Neural cell (in vitro differentiated cells): ENCODE data around the gene UBAC2. TPM values are rescaled to one million over a fixed set of nuclear protein-coding genes. Genes with fewer than 3 reads are reported as not detected.
"Not testable (repeated sequence)": the region's sequence is repeated elsewhere in the genome, so short reads cannot be mapped to it uniquely, and the experiment has no call there.

Experiments
- H2AFZ ChIP-seq: fragments of 200-600, 300-800 bp; sonication (generic), shearing (Covaris generic); 2 replicates; pipeline ENCODE4 v1.6.0; 2014; ENCODE audit warnings: low read depth, mild to moderate bottlenecking, antibody characterized with exemption, low read length, moderate library complexity
- H3F3A ChIP-seq: fragments of 200-600 bp; shearing (Covaris generic); 2 replicates; pipeline ENCODE4 v1.6.1; 2016; ENCODE audit warnings: mild to moderate bottlenecking, moderate library complexity, mixed read lengths, antibody characterized with exemption, low read length; ENCODE audit not compliant: insufficient read depth, poor library complexity, severe bottlenecking
- H3K27ac ChIP-seq: fragments of 200-600, 300-800 bp; sonication (generic), shearing (Covaris generic); 2 replicates; pipeline ENCODE4 v1.5.1; 2014; ENCODE audit warnings: mild to moderate bottlenecking, low read length, moderate library complexity
- H3K27me3 ChIP-seq: fragments of 300-800, 200-600 bp; sonication (generic), shearing (Covaris generic); 2 replicates; pipeline ENCODE4 v1.6.0; 2014; ENCODE audit warnings: mild to moderate bottlenecking, low read depth, low read length, moderate library complexity; ENCODE audit not compliant: insufficient read depth
- H3K36me3 ChIP-seq: fragments of 300-800, 200-600 bp; sonication (generic), shearing (Covaris generic); 2 replicates; pipeline ENCODE4 v1.5.1; 2014; ENCODE audit warnings: mild to moderate bottlenecking, antibody characterized with exemption, low read length, moderate library complexity; ENCODE audit not compliant: insufficient read depth
- H3K4me2 ChIP-seq: fragments of 300-800, 200-600 bp; sonication (generic), shearing (Covaris generic); 2 replicates; pipeline ENCODE4 v1.6.0; 2014; ENCODE audit warnings: mild to moderate bottlenecking, low read length
- H3K4me3 ChIP-seq: fragments of 300-800, 200-600 bp; sonication (generic), shearing (Covaris generic); 2 replicates; pipeline ENCODE4 v1.5.1; 2014; ENCODE audit warnings: mild to moderate bottlenecking, low read length, moderate library complexity
- H3K79me2 ChIP-seq: fragments of 200-600 bp; shearing (Covaris generic); replicated peaks from 2 replicates; pipeline ENCODE4 v1.6.0; 2014; ENCODE audit warnings: mild to moderate bottlenecking, low read length, moderate library complexity; ENCODE audit not compliant: insufficient read depth
- H3K9ac ChIP-seq: fragments of 300-800, 200-600 bp; sonication (generic), shearing (Covaris generic); 2 replicates; pipeline ENCODE4 v1.6.1; 2016; ENCODE audit warnings: mild to moderate bottlenecking, low read length, mixed read lengths
- H3K9me2 ChIP-seq: fragments of 200-600 bp; shearing (Covaris generic); 2 replicates; pipeline ENCODE4 v1.6.1; 2016; ENCODE audit warnings: mild to moderate bottlenecking, low read length, mixed read lengths; ENCODE audit not compliant: insufficient read depth
- H3K9me3 ChIP-seq: fragments of 200-600, 300-800 bp; sonication (generic), shearing (Covaris generic); 2 replicates; pipeline ENCODE4 v1.6.1; 2016; ENCODE audit warnings: mild to moderate bottlenecking, mixed run types, low read length, moderate library complexity, mixed read lengths
- H4K20me1 ChIP-seq: fragments of 200-600 bp; shearing (Covaris generic); 2 replicates; pipeline ENCODE4 v1.6.1; 2016; ENCODE audit warnings: mild to moderate bottlenecking, mixed run types; ENCODE audit not compliant: insufficient read depth
- EP300 ChIP-seq: fragments of 450-650 bp; conservative IDR thresholded peaks from 2 replicates; pipeline ENCODE4 v1.6.1; 2014; ENCODE audit warnings: antibody characterized with exemption, mild to moderate bottlenecking, moderate library complexity; ENCODE audit not compliant: poor library complexity, severe bottlenecking
- EZH2 ChIP-seq: fragments of 200-600, 300-800 bp; shearing (Covaris generic), sonication (generic); IDR thresholded peaks from 2 replicates; pipeline ENCODE4 v1.6.1; 2014; ENCODE audit warnings: antibody characterized with exemption, low read length, borderline replicate concordance, mild to moderate bottlenecking; ENCODE audit not compliant: insufficient read depth, poor library complexity, severe bottlenecking
- MXI1 ChIP-seq: fragments of 450-650 bp; conservative IDR thresholded peaks from 2 replicates; pipeline ENCODE4 v1.6.1; 2014; ENCODE audit warnings: antibody characterized with exemption, mild to moderate bottlenecking; ENCODE audit not compliant: poor library complexity, severe bottlenecking
- POLR2AphosphoS5 ChIP-seq: IDR thresholded peaks from 2 replicates; pipeline ENCODE4 v1.6.1; 2012
- RAD21 ChIP-seq: fragments of 450-650 bp; conservative IDR thresholded peaks from 2 replicates; pipeline ENCODE4 v1.6.1; 2014; ENCODE audit warnings: antibody characterized with exemption, mild to moderate bottlenecking, moderate library complexity
- REST ChIP-seq: IDR thresholded peaks from 2 replicates; pipeline ENCODE4 v1.6.1; 2012; ENCODE audit warnings: borderline replicate concordance
- SMC3 ChIP-seq: fragments of 450-650 bp; conservative IDR thresholded peaks from 2 replicates; pipeline ENCODE4 v1.6.1; 2014; ENCODE audit warnings: antibody characterized with exemption, mild to moderate bottlenecking, moderate library complexity; ENCODE audit not compliant: poor library complexity
- TAF1 ChIP-seq: IDR thresholded peaks from 2 replicates; pipeline ENCODE4 v1.6.1; 2012; ENCODE audit warnings: low read depth
- polyA plus RNA-seq: library from polyadenylated mRNA; depleted of rRNA; stranded (reverse); fragments of >200 nt; gene quantifications from 2 replicates; pipeline ENCODE4 v1.2.3, GENCODE V29; 2014
- TF ChIP-seq, protein P1 (sequence below): fragments of 450-650 bp; IDR thresholded peaks from 2 replicates; pipeline ENCODE4 v1.5.1; 2014; ENCODE audit warnings: antibody characterized with exemption, mild to moderate bottlenecking, moderate library complexity; ENCODE audit not compliant: poor library complexity, severe bottlenecking

The UBAC2 gene
- polyA plus RNA-seq, 1 donor from 2014 or later, result 56.9 TPM

DNA sequence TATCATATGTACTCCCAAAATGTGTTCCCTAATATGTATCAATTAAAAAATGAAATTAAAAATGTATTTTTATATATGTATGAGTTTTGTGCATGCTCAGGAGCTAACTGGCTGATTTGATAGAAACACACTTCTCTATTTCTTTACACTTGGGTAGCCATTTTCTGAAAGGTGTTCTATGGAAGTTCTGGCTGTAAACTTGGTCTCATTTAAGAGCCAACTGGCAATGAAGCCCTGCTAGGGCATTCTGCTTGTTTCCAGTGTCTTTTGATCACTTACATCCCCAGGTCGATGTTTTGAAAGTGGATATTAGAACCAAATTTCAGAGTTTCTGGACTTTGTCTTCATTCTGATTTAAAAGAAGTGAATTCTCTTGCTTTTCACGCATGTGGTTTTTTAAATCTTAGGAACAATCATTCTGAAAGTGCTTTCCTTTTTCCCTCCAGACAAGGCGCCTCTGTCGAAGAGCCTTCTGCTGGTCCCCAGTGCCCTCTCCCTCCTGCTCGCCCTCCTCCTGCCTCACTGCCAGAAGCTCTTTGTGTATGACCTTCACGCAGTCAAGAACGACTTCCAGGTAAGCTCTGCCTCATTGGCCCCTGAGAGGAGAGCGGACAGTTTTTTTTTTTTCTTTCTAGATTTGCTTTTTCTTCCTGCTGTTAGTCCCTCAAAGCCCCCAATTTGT lies 37.5 kb downstream of the UBAC2 start:
- H3K9ac ChIP-seq, result no peak overlapping the region
- TF ChIP-seq SMC3 (no peak), MXI1 (no peak), RAD21 (no peak), TAF1 (no peak), POLR2AphosphoS5 (no peak), REST (no peak), EP300 (no peak), EZH2 (no peak)
- TF ChIP-seq, protein P1, sequence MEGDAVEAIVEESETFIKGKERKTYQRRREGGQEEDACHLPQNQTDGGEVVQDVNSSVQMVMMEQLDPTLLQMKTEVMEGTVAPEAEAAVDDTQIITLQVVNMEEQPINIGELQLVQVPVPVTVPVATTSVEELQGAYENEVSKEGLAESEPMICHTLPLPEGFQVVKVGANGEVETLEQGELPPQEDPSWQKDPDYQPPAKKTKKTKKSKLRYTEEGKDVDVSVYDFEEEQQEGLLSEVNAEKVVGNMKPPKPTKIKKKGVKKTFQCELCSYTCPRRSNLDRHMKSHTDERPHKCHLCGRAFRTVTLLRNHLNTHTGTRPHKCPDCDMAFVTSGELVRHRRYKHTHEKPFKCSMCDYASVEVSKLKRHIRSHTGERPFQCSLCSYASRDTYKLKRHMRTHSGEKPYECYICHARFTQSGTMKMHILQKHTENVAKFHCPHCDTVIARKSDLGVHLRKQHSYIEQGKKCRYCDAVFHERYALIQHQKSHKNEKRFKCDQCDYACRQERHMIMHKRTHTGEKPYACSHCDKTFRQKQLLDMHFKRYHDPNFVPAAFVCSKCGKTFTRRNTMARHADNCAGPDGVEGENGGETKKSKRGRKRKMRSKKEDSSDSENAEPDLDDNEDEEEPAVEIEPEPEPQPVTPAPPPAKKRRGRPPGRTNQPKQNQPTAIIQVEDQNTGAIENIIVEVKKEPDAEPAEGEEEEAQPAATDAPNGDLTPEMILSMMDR, result no peak
- H3K27me3 ChIP-seq, result no peaks in the 10 kb centered on the region
- H2AFZ ChIP-seq, result no peak overlapping the region
- H3F3A ChIP-seq, result no peaks in the 10 kb centered on the region
- H3K27ac ChIP-seq, result no peak overlapping the region
- no peaks in the 10 kb centered on the region for H3K9me2 ChIP-seq
- no peak overlapping the region for H3K4me3 ChIP-seq
- H4K20me1 ChIP-seq, result no peaks in the 10 kb centered on the region
- peaks cover 5% of the 10 kb centered on the region for H3K36me3 ChIP-seq
- no peaks in the 10 kb centered on the region for H3K79me2 ChIP-seq
- no peaks in the 10 kb centered on the region for H3K9me3 ChIP-seq
- no peak overlapping the region for H3K4me2 ChIP-seq

- no peaks in the 10 kb centered on the region for H3K36me3 ChIP-seq
- H3K27ac ChIP-seq, result no peak overlapping the region
- H3K9ac ChIP-seq, result no peak overlapping the region
- no peaks in the 10 kb centered on the region for H3K27me3 ChIP-seq
- H3K4me2 ChIP-seq, result no peak overlapping the region
- H3K79me2 ChIP-seq, result no peaks in the 10 kb centered on the region
- H3K4me3 ChIP-seq, result no peak overlapping the region
- H3K9me3 ChIP-seq, result no peaks in the 10 kb centered on the region
- no peaks in the 10 kb centered on the region for H3F3A ChIP-seq
- no peak overlapping the region for H2AFZ ChIP-seq
- H4K20me1 ChIP-seq, result no peaks in the 10 kb centered on the region
- TF ChIP-seq RAD21, result no peak
- TF ChIP-seq EP300, result no peak
- TF ChIP-seq POLR2AphosphoS5, result no peak
- TF ChIP-seq, protein P1, result no peak
- TF ChIP-seq EZH2, result no peak
- TF ChIP-seq REST, result no peak
- no peak for TF ChIP-seq TAF1
- no peak for TF ChIP-seq SMC3
- no peaks in the 10 kb centered on the region for H3K9me2 ChIP-seq
Measured at GRCh38 chr13:99246100-99246499, 45.4 kb downstream of the UBAC2 start.

DNA sequence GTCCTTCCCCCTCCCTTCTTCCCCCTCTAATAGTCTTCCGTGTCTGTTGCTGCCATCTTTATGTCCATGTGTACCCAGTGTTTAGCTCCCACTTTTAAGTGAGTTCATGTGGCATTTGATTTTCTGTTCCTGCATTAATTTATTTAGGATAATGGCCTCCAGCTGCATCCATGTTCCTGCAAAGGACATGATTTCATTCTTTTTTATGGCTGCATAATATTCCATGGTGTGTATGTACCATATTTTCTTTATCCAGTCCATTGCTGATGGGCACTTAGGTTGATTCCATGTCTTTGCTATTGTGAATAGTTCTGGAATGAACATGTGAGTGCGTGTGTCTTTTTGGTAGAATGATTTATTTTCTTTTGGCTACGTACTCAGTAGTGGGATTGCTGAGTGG lies 48.5 kb downstream of the UBAC2 start:
- not testable (repeated sequence) for H3K27ac ChIP-seq, H3K79me2 ChIP-seq, H3K36me3 ChIP-seq, H3K27me3 ChIP-seq, H2AFZ ChIP-seq, H3K9ac ChIP-seq, H3K9me3 ChIP-seq, H4K20me1 ChIP-seq, H3F3A ChIP-seq, H3K4me3 ChIP-seq, H3K4me2 ChIP-seq, H3K9me2 ChIP-seq
